HFFc6 (cell line): ENCODE measurements around the gene PLEKHO1. TPM values are rescaled to one million over a fixed set of nuclear protein-coding genes. Genes with fewer than 3 reads are reported as not detected.

Experiments used
- DNase-seq: peaks from one replicate; pipeline ENCODE4 v3.0.0-alpha.2; 2018
- H3K27ac Mint-ChIP-seq: 2 replicates; pipeline ENCODE4 v1.8.0; 2020; ENCODE audit warnings: mild to moderate bottlenecking, mixed read lengths
- H3K27me3 Mint-ChIP-seq: 2 replicates; pipeline ENCODE4 v1.8.0; 2021; ENCODE audit warnings: mild to moderate bottlenecking, moderate library complexity, mixed read lengths; ENCODE audit not compliant: insufficient read depth
- H3K36me3 Mint-ChIP-seq: 2 replicates; pipeline ENCODE4 v1.8.0; 2021; ENCODE audit warnings: low read depth, mixed read lengths
- H3K4me1 Mint-ChIP-seq: 2 replicates; pipeline ENCODE4 v1.8.0; 2020; ENCODE audit warnings: low read depth, mixed read lengths
- H3K4me3 Mint-ChIP-seq: 2 replicates; pipeline ENCODE4 v1.8.0; 2020; ENCODE audit warnings: mild to moderate bottlenecking, moderate library complexity, mixed read lengths
- H3K9me3 Mint-ChIP-seq: 2 replicates; pipeline ENCODE4 v1.8.0; 2020; ENCODE audit warnings: mild to moderate bottlenecking, mixed read lengths
- CTCF ChIP-seq: fragments of 200-600 bp; sonication (generic); IDR thresholded peaks from 2 replicates; pipeline ENCODE4 v1.5.0; 2021; ENCODE audit warnings: antibody characterized with exemption, mild to moderate bottlenecking
- long read RNA-seq: library from polyadenylated mRNA; unstranded; transcript quantifications from one replicate; pipeline ENCODE4 v2.0.0, GENCODE V29; 2019
- total RNA-seq, 6 experiments: library from RNA; stranded (reverse); fragmentation: NEBNext Ultra II Directional; extraction: Animal tissue kit (Norgen Biotek cat#: 25700); gene quantifications; 2 replicates in 1 of 6; 3 replicates in 5 of 6; pipeline ENCODE4 v1.2.3, GENCODE V29; 2021

Gene PLEKHO1
- total RNA-seq = 10 to 100 TPM; 30.9 to 36.7 (median 32.6) TPM
- long read RNA-seq, transcript PLEKHO1-201 (6 exons, 2,050 nt) = major isoform, 13 of 19 reads
- long read RNA-seq, partial matches to known transcripts = 0 of 19 reads
- long read RNA-seq, other reads (novel, unspliced or antisense) = 5 of 19 reads

- peaks cover 28% of the 10 kb centered on the region for H3K36me3 Mint-ChIP-seq
- no peaks in the 10 kb centered on the region for H3K9me3 Mint-ChIP-seq
- peaks cover 53% of the 10 kb centered on the region for H3K4me1 Mint-ChIP-seq
- no peaks in the 10 kb centered on the region; the same call in 1 of the 2 replicates for H3K27me3 Mint-ChIP-seq
- peak within 1 kb of the TSS; percentile 88 for H3K27ac Mint-ChIP-seq
- no peak for TF ChIP-seq CTCF
- DNase-seq = peak; percentile 63
- H3K4me3 Mint-ChIP-seq = peak within 1 kb of the TSS; percentile 97
Observed at GRCh38 chr1:150149271-150150132, at the start of gene PLEKHO1. Gene PLEKHO1, plus strand, starts transcription at chr1:150149916. Its CDS starts 342 bp downstream, at chr1:150150258.

- Mint-ChIP-seq H3K27me3 (no peaks in the 10 kb centered on the region), H3K27ac (no peak overlapping the region), H3K4me3 (no peak overlapping the region), H3K9me3 (no peaks in the 10 kb centered on the region), H3K4me1 (no peaks in the 10 kb centered on the region), H3K36me3 (peaks cover 22% of the 10 kb centered on the region)
- DNase-seq = no peak
- TF ChIP-seq CTCF = no peak
Observed at GRCh38 chr1:150102986-150103385, 46.7 kb upstream of the PLEKHO1 start.

- TF ChIP-seq CTCF = no peak
- DNase-seq = no peak
- Mint-ChIP-seq H3K4me1 (no peaks in the 10 kb centered on the region), H3K9me3 (no peaks in the 10 kb centered on the region), H3K36me3 (peaks cover 15% of the 10 kb centered on the region), H3K4me3 (no peak overlapping the region), H3K27ac (no peak overlapping the region), H3K27me3 (no peaks in the 10 kb centered on the region)
Observed at GRCh38 chr1:150106341-150106740, 43.4 kb upstream of the PLEKHO1 start.

GRCh38 chr1:150109586-150109985 lies 40.1 kb upstream of the PLEKHO1 start:
- Mint-ChIP-seq H3K27me3 (no peaks in the 10 kb centered on the region), H3K27ac (no peak overlapping the region), H3K9me3 (peaks cover 7% of the 10 kb centered on the region), H3K4me1 (no peaks in the 10 kb centered on the region), H3K4me3 (no peak overlapping the region), H3K36me3 (peaks cover 40% of the 10 kb centered on the region)
- no peak for TF ChIP-seq CTCF
- DNase-seq = no peak

GRCh38 chr1:150110116-150110515 lies 39.6 kb upstream of the PLEKHO1 start:
- H3K4me1 Mint-ChIP-seq = no peaks in the 10 kb centered on the region
- H3K4me3 Mint-ChIP-seq = no peak overlapping the region
- no peaks in the 10 kb centered on the region for H3K27me3 Mint-ChIP-seq

More at GRCh38 chr1:150110116-150110515, 39.6 kb upstream of the PLEKHO1 start:
- DNase-seq = no peak
- peaks cover 40% of the 10 kb centered on the region for H3K36me3 Mint-ChIP-seq
- TF ChIP-seq CTCF = no peak
- H3K9me3 Mint-ChIP-seq = peaks cover 11% of the 10 kb centered on the region
- no peak overlapping the region for H3K27ac Mint-ChIP-seq
